HG03565 (cell line): ENCODE data around the gene UST.
"Not testable (repeated sequence)": the region's sequence is repeated elsewhere in the genome, so short reads cannot be mapped to it uniquely, and the experiment has no call there.

Experiments
- ATAC-seq: cut with Tn5 transposase; IDR thresholded peaks from one replicate; pipeline ENCODE4 v1.9.1; 2021; ENCODE audit warnings: mild to moderate bottlenecking, moderate library complexity; ENCODE audit not compliant: unreplicated experiment

Gene UST

GRCh38 chr6:149103950-149104349, 357.1 kb downstream of the UST start:
- ATAC-seq, result not testable (repeated sequence)

- ATAC-seq, result no peak
Observed at GRCh38 chr6:149107520-149107919, 360.7 kb downstream of the UST start.

- no peak for ATAC-seq
Observed at GRCh38 chr6:149108038-149108748, 361.4 kb downstream of the UST start.

GRCh38 chr6:149108749-149109100, 361.9 kb downstream of the UST start:
- no peak for ATAC-seq

DNA sequence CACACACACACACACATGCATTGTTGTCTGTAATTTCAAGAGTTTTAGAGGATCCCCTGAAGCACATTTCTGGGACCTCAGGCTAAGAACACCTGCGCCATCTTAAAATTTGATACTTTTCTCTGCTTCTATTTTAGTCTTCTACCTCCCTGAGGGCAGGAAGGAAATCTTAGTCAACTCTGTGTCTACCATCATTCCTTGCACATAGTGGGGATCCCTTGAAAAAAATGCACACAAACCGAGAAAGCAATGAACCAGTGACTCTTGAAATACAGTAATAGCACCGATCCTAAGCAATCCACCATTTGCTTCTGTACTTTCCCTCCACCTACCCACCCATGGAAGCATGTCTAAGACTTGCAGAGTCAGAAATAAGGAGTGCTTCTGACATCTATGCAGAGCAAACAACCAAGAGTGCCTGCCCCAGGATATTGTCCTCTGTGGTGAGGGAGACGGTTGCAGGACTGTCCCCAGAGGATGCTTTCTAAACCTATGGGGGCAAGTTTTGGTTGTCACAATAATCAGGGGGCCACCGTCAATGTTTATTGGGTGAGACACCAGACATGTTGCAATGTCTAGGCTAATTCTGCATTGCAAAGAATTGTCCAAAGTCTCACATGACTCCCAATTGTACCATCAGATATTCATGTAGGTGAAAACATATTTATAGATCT, 362.7 kb downstream of the UST start:
- ATAC-seq, result no peak

- ATAC-seq, result no peak
Observed at GRCh38 chr6:149111556-149112115, 364.8 kb downstream of the UST start.

GRCh38 chr6:149112976-149113375, 366.1 kb downstream of the UST start:
- peak; percentile 37 for ATAC-seq

DNA sequence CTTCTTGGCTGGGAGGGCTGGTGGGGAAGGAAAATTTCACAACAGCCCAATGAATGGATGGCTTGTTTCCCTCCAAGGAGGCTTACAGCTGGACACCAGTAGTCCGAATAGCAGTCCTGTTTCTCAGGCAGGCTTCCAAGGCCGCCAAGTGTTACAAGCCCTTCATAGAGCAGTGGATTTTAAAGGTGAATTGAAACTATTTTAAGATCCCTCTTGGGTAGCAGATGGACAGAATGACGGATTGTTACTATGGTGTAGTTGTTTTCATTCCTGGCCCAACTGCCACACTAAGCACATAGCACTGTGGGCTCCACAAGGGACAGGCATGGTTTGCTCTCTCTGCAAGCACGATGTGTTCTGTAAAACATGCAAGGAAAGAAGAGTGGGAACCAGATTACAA, 367.3 kb downstream of the UST start:
- no peak for ATAC-seq

- ATAC-seq, result no peak
Observed at GRCh38 chr6:149118737-149119653, 372.2 kb downstream of the UST start.

- ATAC-seq, result no peak
Observed at GRCh38 chr6:149122850-149123821, 376.3 kb downstream of the UST start.

- no peak for ATAC-seq
Observed at GRCh38 chr6:149125309-149125708, 378.5 kb downstream of the UST start.
